ENCODE data around the gene NBAS. TPM values are rescaled to one million over a fixed set of nuclear protein-coding genes. Genes with fewer than 3 reads are reported as not detected.

Gene NBAS
- polyA plus RNA-seq, 1 donor from 2014 or later, result 31.9 TPM

- no peak overlapping the region for H3K27ac ChIP-seq (ENCODE audit: low read length)
- H3F3A ChIP-seq (ENCODE audit: insufficient read depth, low read length, poor library complexity, severe bottlenecking), result no peaks in the 10 kb centered on the region
- no peaks in the 10 kb centered on the region for H3K36me3 ChIP-seq (ENCODE audit: insufficient read depth, low read length)
- no peak overlapping the region for H3K9ac ChIP-seq (ENCODE audit: low read length)
- H3K27me3 ChIP-seq (ENCODE audit: insufficient read depth, low read depth, low read length), result no peaks in the 10 kb centered on the region
- H3K9me3 ChIP-seq (ENCODE audit: low read length), result no peaks in the 10 kb centered on the region
- H3K9me2 ChIP-seq (ENCODE audit: insufficient read depth, low read length), result no peaks in the 10 kb centered on the region
- no peaks in the 10 kb centered on the region for H3K79me2 ChIP-seq (replicated peaks; ENCODE audit: insufficient read depth, low read length)
- no peaks in the 10 kb centered on the region for H4K20me1 ChIP-seq (ENCODE audit: insufficient read depth)
- TF ChIP-seq TAF1 (IDR thresholded peaks at IDR 0.05; ENCODE audit: low read depth) (no peak), EZH2 (IDR thresholded peaks at IDR 0.05; ENCODE audit: borderline replicate concordance, insufficient read depth, low read length, poor library complexity, severe bottlenecking) (no peak), EP300 (conservative IDR thresholded peaks at IDR 0.05; ENCODE audit: poor library complexity, severe bottlenecking) (no peak), RAD21 (conservative IDR thresholded peaks at IDR 0.05) (no peak), MXI1 (conservative IDR thresholded peaks at IDR 0.05; ENCODE audit: poor library complexity, severe bottlenecking) (no peak), CTCF (IDR thresholded peaks at IDR 0.05; ENCODE audit: poor library complexity, severe bottlenecking) (no peak), REST (IDR thresholded peaks at IDR 0.05; ENCODE audit: borderline replicate concordance) (no peak), POLR2AphosphoS5 (IDR thresholded peaks at IDR 0.05) (no peak), SMC3 (conservative IDR thresholded peaks at IDR 0.05; ENCODE audit: poor library complexity) (no peak)
- H3K4me2 ChIP-seq (ENCODE audit: low read length), result no peak overlapping the region
- no peak overlapping the region for H3K4me3 ChIP-seq (ENCODE audit: low read length)
- no peak overlapping the region for H2AFZ ChIP-seq (ENCODE audit: low read depth, low read length)
These were observed 206.4 kb downstream of the NBAS start for GRCh38 chr2:15354596-15355366.

- Histone ChIP-seq H4K20me1 (ENCODE audit: insufficient read depth) (no peaks in the 10 kb centered on the region), H3K4me3 (ENCODE audit: low read length) (no peak overlapping the region), H3K36me3 (ENCODE audit: insufficient read depth, low read length) (no peaks in the 10 kb centered on the region), H3K79me2 (replicated peaks; ENCODE audit: insufficient read depth, low read length) (no peaks in the 10 kb centered on the region), H2AFZ (ENCODE audit: low read depth, low read length) (no peak overlapping the region), H3K9me3 (ENCODE audit: low read length) (no peaks in the 10 kb centered on the region), H3K27ac (ENCODE audit: low read length) (no peak overlapping the region), H3K27me3 (ENCODE audit: insufficient read depth, low read depth, low read length) (no peaks in the 10 kb centered on the region), H3F3A (ENCODE audit: insufficient read depth, low read length, poor library complexity, severe bottlenecking) (no peaks in the 10 kb centered on the region), H3K9ac (ENCODE audit: low read length) (no peak overlapping the region), H3K9me2 (ENCODE audit: insufficient read depth, low read length) (no peaks in the 10 kb centered on the region), H3K4me2 (ENCODE audit: low read length) (no peak overlapping the region)
- TF ChIP-seq CTCF (IDR thresholded peaks at IDR 0.05; ENCODE audit: poor library complexity, severe bottlenecking), result no peak
These were observed 208.8 kb downstream of the NBAS start for GRCh38 chr2:15352363-15352762.

Measured in neural cell (in vitro differentiated cells).